Measurements from ENCODE around the gene KDM4B.

Gene KDM4B

DNA sequence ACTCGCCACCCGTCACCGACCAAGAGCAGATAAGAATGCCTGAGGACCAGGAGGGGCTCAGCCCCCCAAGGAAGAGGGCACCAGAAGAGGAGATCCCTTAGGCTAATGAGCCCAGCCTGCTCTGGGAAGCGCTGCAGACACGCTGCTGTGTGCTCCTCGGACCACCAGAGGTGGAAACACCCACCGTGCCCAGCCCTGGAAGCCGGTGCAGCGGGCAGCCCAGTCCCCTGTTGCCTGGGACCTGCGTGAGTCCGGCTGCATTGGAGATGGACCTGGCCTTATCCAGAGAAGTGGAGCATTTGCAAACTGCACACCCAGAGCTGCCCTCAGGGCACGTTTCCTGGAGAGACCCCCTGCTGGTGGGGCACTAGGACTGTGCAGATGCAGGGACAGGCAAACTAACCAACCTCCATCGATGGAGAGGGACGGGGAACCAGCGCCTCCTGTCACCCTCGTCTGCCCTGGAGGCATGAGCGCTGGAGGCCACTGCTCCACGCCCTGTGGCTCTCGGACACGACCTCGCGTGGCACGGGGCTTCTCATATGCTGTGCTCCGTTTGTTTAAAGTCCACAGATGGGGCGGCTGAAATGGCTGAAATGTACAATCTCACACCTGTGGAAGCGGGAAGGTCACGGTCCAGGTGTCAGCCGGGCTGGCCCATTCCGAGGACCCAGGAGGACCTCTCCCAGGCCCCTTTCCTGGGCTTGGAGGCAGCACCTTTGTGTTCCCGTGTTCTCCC is 153.9 kb downstream of the KDM4B start:
- no peak for DNase-seq (ENCODE audit: low spot score)

DNA sequence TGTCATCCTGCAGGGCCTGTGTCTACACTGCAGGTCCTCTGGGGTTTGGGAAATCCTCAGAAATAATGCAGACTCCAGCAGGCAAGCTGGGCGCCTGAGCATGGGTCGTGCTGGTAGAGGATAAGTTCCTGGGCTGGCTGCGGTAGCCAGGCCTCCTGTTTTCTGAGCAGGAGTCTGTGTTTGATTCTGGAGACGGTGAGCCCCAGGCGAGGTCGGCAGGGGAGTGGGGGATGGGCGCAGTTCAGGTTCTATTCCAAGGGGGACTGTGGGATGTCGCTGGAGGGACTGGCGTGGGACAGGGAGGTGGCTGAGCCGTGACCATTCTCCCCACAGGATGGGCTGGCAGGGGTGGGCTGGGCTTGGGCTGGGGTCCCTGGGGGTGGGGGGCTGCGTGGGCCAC is 154.7 kb downstream of the KDM4B start:
- DNase-seq (ENCODE audit: low spot score), result no peak

DNA sequence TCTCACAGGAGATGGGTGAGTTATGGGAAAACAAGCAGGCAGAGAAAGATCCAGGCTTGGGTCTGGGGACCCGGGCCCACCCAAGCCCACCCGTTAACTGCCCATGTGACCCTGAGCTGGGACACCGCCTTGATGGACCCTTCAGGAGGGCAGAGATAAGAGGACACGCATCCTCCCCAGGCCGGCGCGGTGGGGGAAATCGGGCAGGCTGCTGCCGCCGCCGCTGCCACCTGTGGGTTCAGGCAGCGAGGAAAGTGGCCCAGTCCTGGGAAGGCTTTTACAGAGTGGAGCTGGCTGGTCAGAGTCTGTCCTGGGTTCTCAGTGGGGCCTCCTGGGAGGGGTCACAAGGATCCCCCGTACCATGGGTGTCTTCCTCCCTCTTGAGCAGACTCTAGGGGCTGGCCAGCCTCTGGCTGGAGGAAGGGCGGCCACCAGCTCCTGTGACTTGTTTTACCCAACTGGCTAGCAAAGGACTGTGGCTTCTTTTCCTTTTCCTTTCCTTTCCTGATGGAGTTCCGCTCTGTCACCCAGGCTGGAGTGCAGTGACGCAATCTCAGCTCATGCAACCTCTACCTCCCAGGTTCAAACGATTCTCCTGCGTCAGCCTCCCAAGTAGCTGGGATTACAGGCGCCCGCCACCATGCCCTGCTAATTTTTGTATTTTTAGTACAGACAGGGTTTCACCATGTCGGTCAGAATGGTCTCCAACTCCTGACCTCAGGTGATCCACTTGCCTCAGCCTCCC is 155.4 kb downstream of the KDM4B start:
- DNase-seq (ENCODE audit: low spot score), result no peak

DNA sequence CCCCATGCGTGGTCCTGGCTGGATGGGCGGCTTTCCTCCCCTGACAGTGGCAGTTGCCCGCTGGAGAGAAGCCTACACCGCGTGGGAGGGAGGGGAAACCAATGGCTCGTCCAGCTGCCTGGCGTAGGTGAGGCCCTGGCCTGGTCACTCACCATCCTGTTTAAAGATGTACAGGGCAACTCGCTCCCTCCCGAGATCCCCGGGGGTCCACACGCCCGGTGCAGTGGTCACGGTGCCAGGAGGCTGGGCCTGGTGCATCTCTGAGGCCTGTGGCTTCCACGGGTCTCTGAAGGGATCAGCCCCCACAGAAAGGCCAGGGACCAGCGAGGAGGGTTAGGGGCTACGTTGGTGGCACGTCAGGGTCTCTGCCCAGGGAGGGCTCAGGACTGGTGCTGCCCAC is 156.5 kb downstream of the KDM4B start:
- DNase-seq (ENCODE audit: low spot score), result no peak

DNA sequence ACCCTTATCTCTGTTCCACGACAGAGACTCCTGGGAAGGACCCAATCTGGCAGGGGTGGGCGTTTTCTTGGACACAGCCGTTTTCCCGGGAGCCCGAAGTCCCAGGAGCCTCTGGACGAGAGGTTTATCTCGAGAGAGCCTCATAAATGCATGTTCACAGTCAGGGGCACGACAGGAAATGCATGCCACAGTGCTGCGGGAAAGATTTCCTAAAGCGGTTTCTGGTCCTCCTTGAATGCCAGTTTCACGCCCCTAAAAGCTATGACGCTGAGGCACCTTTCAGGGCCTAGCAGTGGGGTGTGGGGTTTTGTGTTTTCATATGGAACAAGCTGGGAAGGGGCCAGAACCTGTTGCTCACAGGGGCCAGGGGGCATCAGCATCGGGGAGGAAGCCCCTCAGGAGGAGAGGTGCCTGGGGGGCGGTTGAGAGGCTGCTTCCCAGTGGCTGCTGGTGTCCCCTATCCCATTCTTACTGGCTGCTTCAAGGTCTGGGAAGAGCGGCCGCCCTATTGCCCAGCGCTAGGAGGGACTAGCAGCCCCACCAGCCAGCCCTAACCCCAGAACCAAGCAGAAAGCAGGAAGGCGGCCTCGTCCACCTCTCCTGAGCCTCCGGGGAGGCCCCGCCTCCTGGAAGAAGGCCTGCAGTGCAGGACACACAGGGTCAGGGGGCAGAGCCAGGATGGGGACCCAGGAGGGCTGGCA is 157.0 kb downstream of the KDM4B start:
- DNase-seq (ENCODE audit: low spot score), result no peak

DNA sequence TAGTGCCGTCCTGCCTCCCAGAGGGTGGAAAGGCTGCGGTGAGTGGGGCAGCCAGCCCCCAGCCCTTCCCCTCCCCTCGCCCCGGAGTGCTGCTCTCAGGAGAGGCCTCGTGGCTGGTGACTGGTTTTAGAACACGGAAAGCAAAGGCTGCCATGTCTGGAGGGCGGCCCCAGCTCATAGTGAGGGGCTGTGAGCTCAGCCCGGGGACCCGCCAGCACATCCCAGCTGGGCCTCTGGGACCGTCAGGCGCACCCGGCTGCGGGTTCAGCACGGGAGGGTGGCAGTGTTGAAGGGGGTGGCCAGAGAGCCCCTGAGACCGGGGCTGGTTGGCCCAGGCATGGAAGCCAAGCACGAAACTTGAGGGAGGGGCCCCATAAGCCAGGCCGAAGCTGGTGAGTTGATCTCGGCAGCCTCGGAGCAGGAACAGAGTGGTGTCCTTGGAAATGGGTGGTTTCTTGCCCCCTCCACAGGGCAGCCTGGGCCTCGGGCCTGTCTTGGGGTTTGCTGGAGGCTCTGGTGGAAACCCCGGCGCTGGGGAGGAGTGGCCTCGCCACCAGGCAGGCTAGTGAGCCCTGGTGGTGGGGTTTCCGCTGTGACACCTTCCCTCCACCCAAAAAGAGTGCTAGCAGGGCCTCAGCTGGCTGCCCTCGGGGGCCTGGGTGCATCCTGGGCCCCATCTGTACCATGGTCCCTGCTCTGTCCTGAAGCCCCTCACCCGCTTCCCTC is 157.7 kb downstream of the KDM4B start:
- no peak for DNase-seq (ENCODE audit: low spot score)

DNA sequence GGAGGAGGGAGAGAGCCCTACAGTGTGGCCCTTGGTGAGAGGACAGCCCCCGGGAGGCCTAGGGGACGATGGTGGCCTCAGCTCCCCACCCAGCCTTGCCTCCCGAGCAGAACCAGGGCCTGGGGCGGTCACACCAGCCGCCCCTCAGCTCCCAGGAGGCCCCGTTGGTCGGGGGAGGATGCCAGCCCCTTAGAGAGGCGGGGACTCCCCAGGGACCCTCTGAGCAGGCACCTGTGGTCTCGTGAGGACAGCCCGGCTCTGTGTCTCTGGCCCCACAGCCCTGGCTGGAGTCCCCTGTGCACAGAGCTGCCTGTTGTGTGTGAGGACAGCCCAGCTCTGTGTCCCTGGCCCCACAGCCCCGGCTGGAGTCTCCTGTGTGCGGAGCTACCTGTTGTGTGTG is 158.8 kb downstream of the KDM4B start:
- DNase-seq (ENCODE audit: low spot score), result no peak

DNA sequence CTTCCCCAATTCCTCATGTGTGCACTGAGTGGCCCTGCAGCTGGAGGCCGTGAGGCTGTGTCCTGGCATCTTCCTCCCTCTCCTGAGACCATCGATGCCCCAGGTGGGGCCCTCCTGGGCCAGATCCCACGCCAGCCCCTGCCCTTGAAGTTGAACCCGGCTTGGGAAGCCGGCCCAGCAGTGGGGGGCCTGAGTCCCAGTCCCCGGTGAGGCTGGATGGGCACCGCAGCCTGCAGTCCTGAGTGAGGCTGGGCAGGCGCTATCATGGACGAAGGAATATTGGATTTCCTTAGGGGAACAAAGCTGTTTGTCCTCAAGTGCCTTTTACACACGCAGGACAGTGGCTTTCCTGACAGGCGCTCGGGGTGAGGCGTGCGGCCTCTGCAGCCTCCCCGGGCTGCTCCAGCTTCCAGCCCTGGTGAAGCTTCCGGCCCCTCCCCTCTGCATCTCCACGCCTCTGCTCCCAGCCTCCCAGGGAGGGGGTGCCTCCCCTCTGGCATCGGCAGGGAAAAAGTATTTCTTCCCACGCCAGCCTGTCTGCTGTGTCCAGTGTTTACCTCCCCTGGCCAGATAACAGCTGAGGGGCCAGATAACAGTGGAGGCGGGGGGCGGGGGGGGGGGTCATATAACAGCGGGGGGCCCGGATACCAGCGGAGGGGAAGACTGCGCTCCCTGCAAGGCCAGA is 159.5 kb downstream of the KDM4B start:
- no peak for DNase-seq (ENCODE audit: low spot score)

DNA sequence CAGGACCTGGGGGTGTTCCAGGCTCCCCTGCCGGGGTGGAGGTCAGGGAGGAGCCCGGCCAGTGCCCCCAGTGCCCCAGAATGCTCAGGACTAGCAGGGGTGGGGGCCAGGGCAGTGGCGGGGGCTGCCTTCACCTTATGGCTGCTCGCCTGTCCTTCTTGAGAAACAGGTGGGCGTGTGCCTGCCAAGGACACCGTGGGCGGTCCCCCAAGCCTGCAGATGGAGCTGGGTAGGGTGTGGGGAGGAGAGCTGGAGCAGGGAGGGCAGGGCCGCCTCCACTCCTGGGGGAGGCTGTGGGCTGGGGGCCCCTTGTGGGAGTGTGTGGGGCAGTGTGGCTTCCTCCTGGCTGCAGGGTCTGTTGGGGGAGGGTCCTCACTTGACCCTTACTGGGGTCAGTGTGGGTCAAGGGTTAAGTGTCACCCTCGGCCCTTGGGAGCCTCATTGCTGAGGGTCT is 160.1 kb downstream of the KDM4B start:
- DNase-seq (ENCODE audit: low spot score), result no peak

DNA sequence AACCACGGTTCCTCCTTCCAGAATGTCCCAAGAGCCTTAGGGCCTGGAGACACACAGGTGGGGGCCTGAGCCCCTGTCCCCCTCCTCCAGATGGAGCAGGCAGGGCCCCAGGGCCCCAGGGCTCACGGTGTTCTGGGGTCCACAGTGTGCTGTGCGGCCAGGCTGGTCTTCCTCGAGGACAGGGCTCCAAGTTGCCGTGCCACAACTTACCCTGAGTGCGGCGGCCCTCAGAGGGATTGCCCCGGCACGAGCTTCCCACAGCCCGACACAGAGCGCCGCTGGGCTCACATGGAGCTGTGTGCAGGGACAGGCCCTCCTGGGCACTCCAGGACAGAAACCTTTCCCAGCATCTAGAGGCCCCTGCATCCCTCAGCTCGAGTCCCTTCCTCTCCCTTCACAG is 160.8 kb downstream of the KDM4B start:
- no peak for DNase-seq (ENCODE audit: low spot score)

DNA sequence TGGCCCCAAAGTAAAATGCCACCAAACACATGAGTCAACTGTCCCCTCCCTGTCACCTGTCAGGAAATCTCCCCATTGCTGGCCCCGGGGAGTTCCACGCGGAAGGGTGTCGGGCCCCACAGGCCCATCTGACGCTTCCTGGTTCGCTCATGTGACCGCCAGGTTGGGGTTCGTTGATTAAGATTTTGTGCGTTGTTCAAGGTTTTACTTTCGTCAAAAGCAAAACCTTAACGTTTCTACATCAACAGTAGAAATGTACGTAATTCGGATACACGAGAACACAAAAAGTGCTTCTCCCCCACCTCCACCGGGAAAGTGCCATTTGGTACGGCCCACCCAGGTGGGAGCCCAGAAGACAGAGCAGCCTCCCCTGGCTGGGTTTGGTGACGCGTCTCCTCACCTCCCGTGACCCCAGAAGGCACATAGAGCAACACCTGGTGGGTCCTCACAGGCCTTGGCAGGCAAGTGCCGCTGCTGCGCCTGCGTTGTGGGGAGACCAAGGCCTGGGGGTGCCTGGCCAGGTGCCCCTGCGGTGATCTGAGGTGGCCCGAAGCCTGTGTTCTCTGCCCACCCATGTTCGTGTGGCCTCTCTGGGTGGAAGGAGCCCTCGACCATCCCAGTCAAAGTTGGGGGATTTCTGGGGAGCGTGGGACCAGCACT is 161.6 kb downstream of the KDM4B start:
- no peak for DNase-seq (ENCODE audit: low spot score)

DNA sequence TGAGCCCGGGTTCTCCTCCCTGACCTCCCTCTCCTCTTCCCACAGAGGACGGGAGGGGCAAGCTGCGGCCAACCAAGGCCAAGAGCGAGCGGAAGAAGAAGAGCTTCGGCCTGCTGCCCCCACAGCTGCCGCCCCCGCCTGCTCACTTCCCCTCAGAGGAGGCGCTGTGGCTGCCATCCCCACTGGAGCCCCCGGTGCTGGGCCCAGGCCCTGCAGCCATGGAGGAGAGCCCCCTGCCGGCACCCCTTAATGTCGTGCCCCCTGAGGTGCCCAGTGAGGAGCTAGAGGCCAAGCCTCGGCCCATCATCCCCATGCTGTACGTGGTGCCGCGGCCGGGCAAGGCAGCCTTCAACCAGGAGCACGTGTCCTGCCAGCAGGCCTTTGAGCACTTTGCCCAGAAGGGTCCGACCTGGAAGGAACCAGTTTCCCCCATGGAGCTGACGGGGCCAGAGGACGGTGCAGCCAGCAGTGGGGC is 162.2 kb downstream of the KDM4B start:
- no peak for DNase-seq (ENCODE audit: low spot score)

DNA sequence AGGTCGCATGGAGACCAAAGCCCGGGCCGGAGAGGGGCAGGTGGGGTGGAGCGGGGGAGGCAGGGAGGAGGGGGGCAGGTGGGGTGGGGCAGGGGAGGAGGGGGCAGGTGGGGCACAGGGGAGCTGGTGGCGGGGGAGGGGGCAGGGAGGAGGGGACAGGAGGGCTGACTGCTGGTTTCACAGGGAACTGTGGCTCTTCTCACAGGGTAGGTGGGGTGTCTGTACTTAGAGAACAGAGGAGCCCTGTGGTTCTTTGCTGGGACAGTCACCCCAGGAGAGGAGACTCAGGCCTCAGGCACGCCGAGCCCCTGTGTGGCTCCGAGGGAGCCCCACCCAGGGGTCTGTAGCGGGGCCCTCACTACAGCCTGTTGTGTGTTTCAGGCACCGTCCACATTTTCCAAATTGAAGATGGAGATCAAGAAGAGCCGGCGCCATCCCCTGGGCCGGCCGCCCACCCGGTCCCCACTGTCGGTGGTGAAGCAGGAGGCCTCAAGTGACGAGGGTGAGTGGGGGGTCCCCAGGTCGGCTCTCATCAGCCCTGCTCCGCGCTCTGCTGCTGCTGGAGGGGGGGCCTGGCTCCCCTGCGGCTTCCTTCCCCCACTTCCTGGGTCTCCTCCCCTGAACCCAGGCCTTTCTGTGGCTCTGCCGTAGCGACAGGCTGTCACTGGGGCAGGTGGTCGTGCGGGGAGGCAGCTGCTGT is 162.7 kb downstream of the KDM4B start:
- no peak for DNase-seq (ENCODE audit: low spot score)

DNA sequence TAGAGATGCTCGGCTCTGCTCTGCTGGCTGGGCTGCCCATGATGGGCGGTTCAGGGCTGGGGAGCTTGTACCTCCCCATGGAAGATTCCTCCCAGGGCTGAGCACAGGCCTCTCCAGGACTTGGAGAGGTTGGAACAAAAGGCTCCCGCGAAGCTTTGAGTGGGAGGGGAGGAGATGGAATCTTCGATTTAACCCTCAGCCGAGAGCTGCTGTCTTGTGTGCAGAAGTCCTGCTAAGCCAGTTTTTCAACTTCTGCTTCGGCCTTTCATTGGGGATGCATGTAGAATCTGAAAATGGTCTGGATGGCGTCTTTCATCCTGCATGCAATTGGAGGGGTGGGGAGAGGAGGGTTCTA is 163.3 kb downstream of the KDM4B start:
- DNase-seq (ENCODE audit: low spot score), result no peak

DNA sequence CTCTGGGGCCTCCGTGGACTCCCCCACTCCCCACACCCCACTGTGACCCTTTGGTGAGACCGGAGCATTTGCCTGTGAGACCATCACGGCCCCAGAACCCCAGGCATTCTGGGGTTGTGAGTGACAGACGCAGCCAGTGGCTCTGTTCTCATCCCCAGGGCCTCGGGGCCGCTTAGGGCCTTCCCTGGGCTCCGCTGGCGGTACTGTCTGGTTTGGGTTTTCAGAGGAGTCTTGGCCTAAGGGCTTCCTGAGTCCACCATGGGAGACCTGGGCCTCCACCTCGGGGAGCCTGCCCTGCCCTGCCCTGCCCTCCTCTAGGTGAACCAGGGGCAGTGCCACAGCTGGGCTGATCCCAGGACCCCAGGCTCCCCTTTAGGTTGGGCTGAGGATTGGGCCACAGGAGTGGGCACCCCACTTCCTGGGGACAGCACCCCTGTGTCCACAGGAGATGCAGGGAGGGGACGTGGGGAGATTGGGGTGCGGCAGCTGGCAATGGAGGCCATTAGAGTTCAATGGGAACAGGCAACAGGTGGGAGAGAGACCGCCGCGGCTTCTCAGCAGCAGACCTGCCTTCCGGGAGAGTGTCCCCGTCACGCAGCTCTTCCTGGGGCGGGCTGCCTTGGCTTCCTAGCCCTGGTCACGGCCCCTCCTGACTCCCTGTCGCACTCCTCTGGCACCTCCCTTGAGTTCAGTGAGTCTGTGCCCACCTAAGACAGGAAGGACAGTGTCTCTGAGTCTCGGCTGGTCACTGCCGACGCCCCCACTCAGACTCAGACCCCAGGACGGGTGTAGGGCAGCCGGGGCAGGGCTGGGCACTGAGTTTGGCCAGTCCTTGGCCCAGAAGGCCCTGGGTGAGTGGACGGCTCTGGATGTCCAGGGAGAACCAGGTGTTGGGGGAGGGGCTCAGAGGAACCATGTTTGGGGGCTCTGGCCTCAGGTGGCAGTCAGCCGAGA is 164.1 kb downstream of the KDM4B start:
- no peak for DNase-seq (ENCODE audit: low spot score)

DNA sequence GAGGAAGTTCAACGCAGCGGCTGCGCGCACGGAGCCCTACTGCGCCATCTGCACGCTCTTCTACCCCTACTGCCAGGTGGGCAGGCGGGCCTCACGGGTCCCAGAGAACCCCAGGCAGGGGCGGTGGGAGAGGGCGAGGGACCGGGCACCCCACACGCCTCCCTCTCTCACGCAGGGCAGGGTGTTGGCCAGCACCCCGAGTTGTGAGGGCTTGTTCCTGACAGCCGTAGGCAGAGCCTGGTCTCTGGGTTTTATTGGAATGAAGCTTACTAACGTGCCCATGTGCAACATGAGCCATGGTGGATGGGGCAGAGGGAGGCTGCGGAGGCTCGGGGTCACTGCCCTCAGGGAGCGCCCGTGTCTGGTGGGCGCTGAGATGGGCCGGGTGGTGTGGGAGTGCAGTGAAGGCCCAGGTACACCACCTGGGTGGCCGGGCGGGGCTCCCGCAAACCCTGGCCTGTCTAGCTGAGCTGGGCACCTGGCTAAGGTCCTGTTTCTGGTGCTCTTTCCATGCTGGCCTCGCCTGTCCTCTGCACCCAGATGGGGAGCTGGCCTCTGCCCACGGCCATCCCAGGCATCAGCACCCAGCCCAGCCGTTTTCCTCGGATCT is 165.2 kb downstream of the KDM4B start:
- no peak for DNase-seq (ENCODE audit: low spot score)

DNA sequence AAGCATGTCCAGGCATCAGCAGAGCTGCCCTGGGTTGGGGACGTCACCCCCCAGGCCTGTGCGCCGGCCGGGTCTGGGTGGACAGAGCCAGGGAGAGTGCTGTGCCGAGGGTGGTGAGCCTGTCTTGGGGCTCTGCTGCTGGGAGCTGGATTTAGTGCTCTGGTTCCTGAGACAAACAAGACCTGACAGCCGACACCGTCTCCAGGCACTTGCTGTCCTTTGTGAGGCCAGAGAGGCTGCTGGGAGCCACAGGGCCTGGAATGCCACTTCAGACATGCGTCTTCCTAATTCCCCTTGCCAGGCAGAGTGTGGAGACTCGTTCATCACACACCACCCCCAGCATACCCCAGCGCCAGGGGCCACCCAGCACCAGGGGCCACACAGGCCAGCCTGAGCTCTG is 165.8 kb downstream of the KDM4B start:
- no peak for DNase-seq (ENCODE audit: low spot score)

DNA sequence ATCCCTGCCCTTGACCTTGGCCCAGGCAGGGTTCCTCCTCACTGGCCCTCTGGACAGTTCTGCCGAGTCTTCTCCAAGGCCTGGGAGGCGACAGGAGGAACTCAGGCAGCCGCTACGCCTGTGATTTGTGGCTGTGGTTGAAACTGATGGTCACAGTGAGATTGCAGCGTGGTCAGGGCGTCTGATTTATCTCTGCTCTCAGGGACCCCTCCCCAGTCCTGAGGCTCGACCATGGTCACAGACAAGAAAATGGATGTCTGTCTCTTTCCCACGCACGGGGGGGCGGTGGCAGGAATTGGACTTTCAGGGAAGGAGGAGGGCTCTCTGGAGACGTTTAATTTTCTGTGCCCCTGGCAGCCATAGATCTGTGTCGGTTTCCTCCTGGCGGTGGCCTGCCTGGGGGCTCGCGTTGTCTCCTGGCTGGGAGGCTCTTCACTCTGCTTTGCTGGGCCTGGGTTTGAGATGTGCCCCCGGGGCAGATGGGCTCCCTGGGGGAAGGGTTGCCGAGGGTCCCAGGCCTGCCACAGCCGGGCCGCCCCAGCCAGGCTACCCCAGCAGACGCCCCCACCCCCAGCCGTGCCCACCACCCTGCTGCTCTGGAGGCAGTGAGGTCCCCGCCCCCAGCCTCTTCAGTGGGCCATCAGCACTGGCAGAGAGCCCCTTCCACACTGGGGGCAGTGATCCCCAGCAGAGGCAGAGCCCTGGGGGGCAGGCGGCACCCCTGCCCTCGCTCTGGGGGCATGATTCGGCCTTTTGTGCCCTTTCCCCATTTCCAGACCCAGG is 167.4 kb downstream of the KDM4B start:
- DNase-seq (ENCODE audit: low spot score), result no peak

All from ecto neural progenitor cell (in vitro differentiated cells).